Peyer's patch (tissue), 4 donors: ENCODE data around the gene BROX.

Experiments used
- CTCF ChIP-seq, 6 experiments: fragments of 450-650 bp in 4 of 6; fragments of 200-600 bp in 2 of 6; sonication (generic) in 1 of 6; IDR thresholded peaks; one replicate each; pipeline ENCODE4 v1.5.1; 2017 to 2019; ENCODE audit warnings: antibody characterized with exemption in 6 of 6, mild to moderate bottlenecking in 3 of 6, moderate library complexity in 1 of 6
- POLR2A ChIP-seq, 2 donors: fragments of 450-650 bp; IDR thresholded peaks; one replicate each; pipeline ENCODE4 v1.5.1; 2017; ENCODE audit warnings: antibody characterized with exemption in 2 of 2, mild to moderate bottlenecking in 2 of 2, moderate library complexity in 2 of 2

DNA sequence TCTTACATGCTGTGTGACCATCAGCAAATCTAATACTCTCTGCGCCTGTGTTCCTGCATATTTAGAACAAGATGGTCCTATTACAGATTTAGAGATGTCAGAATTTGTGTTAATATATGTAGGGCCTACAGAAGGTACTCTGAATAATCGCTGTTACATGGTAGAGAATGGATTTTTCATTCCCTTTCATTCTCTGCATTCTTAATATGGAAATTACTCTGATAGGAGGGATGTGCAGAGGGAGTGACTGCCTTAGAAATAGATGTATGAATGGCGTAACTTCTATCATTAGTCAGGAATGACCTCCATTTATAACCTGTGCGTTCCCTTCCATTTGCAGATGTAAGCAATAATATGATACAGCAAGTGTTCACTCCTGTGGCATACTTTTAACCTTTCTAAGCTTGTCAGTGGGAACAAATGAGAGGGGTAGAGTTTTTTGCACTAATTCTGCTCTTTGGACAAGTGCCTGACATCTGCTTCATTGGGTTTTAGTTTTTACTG, 48.9 kb upstream of the BROX start:
- TF ChIP-seq CTCF (IDR thresholded peaks at IDR 0.05) (no peak), POLR2A (IDR thresholded peaks at IDR 0.05) (no peak)
